Raji (cell line): Measurements from ENCODE around the gene ACSF2.

Experiments used
- POLR2A ChIP-seq: IDR thresholded peaks from 2 replicates; pipeline ENCODE4 v1.6.1; 2011; ENCODE audit warnings: low read depth, low read length, control low read depth; ENCODE audit not compliant: insufficient read depth

Gene ACSF2

GRCh38 chr17:50447870-50448595, 22.0 kb downstream of the ACSF2 start:
- no peak for TF ChIP-seq POLR2A

- no peak for TF ChIP-seq POLR2A
Observed at GRCh38 chr17:50448643-50449042, 22.6 kb downstream of the ACSF2 start.

GRCh38 chr17:50451943-50452629, 26.1 kb downstream of the ACSF2 start:
- TF ChIP-seq POLR2A = no peak

- no peak for TF ChIP-seq POLR2A
Observed at GRCh38 chr17:50452630-50453300, 26.7 kb downstream of the ACSF2 start.

- TF ChIP-seq POLR2A = no peak
Observed at GRCh38 chr17:50453901-50454300, 27.9 kb downstream of the ACSF2 start.

- no peak for TF ChIP-seq POLR2A
Observed at GRCh38 chr17:50457621-50458020, 31.6 kb downstream of the ACSF2 start.

- TF ChIP-seq POLR2A = no peak
Observed at GRCh38 chr17:50458270-50458669, 32.3 kb downstream of the ACSF2 start.

- TF ChIP-seq POLR2A = no peak
Observed at GRCh38 chr17:50458701-50459676, 33.0 kb downstream of the ACSF2 start.

- TF ChIP-seq POLR2A = no peak
Observed at GRCh38 chr17:50459756-50460155, 33.7 kb downstream of the ACSF2 start.

GRCh38 chr17:50460831-50461526, 35.0 kb downstream of the ACSF2 start:
- TF ChIP-seq POLR2A = no peak

GRCh38 chr17:50461550-50462132, 35.6 kb downstream of the ACSF2 start:
- no peak for TF ChIP-seq POLR2A

- TF ChIP-seq POLR2A = no peak
Observed at GRCh38 chr17:50462446-50462845, 36.4 kb downstream of the ACSF2 start.

GRCh38 chr17:50464121-50464520, 38.1 kb downstream of the ACSF2 start:
- TF ChIP-seq POLR2A = no peak

- TF ChIP-seq POLR2A = no peak
Observed at GRCh38 chr17:50464736-50465135, 38.7 kb downstream of the ACSF2 start.
